OCI-LY7 (cell line): Measurements from ENCODE around the gene NTM.

ENCODE experiments used
- CTCF ChIP-seq: fragments of 200-600 bp; sonication (generic); conservative IDR thresholded peaks from 2 replicates; pipeline ENCODE4 v1.5.1; 2014; ENCODE audit warnings: mild to moderate bottlenecking, antibody characterized with exemption, low read length, moderate library complexity, mixed read lengths
- EZH2phosphoT487 ChIP-seq: fragments of 200-600 bp; sonication (generic); IDR thresholded peaks from 2 replicates; pipeline ENCODE4 v1.6.1; 2018; ENCODE audit warnings: low read depth, borderline replicate concordance, mild to moderate bottlenecking, mixed run types, antibody characterized with exemption, low read length, moderate library complexity, mixed read lengths

GRCh38 chr11:131980199-131980598 lies 609.8 kb downstream of the NTM start:
- no peak for TF ChIP-seq CTCF
- TF ChIP-seq EZH2phosphoT487, result no peak
